ENCODE measurements around the gene PCDHB16.
"Not testable (repeated sequence)": the region's sequence is repeated elsewhere in the genome, so short reads cannot be mapped to it uniquely, and the experiment has no call there.

DNA sequence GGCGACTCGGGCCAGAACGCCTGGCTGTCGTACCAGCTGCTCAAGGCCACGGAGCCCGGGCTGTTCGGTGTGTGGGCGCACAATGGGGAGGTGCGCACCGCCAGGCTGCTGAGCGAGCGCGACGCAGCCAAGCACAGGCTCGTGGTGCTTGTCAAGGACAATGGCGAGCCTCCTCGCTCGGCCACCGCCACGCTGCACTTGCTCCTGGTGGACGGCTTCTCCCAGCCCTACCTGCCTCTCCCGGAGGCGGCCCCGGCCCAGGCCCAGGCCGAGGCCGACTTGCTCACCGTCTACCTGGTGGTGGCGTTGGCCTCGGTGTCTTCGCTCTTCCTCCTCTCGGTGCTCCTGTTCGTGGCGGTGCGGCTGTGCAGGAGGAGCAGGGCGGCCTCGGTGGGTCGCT, 12.1 kb downstream of the PCDHB16 start:
- TF ChIP-seq, protein P1, sequence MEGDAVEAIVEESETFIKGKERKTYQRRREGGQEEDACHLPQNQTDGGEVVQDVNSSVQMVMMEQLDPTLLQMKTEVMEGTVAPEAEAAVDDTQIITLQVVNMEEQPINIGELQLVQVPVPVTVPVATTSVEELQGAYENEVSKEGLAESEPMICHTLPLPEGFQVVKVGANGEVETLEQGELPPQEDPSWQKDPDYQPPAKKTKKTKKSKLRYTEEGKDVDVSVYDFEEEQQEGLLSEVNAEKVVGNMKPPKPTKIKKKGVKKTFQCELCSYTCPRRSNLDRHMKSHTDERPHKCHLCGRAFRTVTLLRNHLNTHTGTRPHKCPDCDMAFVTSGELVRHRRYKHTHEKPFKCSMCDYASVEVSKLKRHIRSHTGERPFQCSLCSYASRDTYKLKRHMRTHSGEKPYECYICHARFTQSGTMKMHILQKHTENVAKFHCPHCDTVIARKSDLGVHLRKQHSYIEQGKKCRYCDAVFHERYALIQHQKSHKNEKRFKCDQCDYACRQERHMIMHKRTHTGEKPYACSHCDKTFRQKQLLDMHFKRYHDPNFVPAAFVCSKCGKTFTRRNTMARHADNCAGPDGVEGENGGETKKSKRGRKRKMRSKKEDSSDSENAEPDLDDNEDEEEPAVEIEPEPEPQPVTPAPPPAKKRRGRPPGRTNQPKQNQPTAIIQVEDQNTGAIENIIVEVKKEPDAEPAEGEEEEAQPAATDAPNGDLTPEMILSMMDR (IDR thresholded peaks at IDR 0.05; ENCODE audit: low read depth, low read length, missing input control): not testable (repeated sequence)
- TF ChIP-seq JUND (IDR thresholded peaks at IDR 0.05); SP1 (IDR thresholded peaks at IDR 0.05); TAF1 (conservative IDR thresholded peaks at IDR 0.05): not testable (repeated sequence)
- TF ChIP-seq, protein P2, sequence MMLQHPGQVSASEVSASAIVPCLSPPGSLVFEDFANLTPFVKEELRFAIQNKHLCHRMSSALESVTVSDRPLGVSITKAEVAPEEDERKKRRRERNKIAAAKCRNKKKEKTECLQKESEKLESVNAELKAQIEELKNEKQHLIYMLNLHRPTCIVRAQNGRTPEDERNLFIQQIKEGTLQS (IDR thresholded peaks at IDR 0.05): not testable (repeated sequence)
- TF ChIP-seq, protein P3, sequence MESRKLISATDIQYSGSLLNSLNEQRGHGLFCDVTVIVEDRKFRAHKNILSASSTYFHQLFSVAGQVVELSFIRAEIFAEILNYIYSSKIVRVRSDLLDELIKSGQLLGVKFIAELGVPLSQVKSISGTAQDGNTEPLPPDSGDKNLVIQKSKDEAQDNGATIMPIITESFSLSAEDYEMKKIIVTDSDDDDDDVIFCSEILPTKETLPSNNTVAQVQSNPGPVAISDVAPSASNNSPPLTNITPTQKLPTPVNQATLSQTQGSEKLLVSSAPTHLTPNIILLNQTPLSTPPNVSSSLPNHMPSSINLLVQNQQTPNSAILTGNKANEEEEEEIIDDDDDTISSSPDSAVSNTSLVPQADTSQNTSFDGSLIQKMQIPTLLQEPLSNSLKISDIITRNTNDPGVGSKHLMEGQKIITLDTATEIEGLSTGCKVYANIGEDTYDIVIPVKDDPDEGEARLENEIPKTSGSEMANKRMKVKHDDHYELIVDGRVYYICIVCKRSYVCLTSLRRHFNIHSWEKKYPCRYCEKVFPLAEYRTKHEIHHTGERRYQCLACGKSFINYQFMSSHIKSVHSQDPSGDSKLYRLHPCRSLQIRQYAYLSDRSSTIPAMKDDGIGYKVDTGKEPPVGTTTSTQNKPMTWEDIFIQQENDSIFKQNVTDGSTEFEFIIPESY (IDR thresholded peaks at IDR 0.05): not testable (repeated sequence)
